GM12874 (cell line): ENCODE measurements around the gene CALML5.

Source experiments
- TF ChIP-seq, protein P1 (sequence below): IDR thresholded peaks from 2 replicates; pipeline ENCODE4 v1.5.1; 2011; ENCODE audit warnings: low read depth, mild to moderate bottlenecking, control low read depth, low read length, moderate library complexity; ENCODE audit not compliant: insufficient read depth

The CALML5 gene

DNA sequence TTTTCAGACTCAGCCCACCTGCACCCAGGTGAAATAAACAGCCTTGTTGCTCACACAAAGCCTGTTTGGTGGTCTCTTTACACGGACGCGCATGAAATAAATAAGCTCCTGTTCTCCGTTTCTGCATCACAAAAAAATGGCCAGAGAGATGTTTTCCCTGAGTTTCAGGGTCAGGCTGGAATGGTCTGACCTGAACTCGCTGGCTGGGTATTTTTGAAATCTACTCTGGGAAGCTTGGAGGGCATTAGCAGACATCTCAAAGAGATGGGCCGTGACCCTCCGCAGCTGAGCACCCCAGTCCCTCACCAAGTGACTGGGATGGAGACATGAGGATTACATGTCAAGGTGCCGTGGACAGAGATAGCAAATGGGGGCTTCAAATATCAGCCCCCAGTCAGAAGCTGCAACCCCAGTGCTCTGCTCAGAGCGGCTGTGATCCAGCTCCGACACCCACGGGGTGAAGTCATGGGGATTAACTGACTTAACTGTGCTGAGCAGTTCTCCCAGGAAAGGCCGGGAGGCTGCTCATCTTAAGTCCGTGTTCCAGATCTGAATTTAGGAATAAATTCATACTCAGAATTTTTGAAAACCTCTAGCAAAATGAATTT, 22.3 kb downstream of the CALML5 start:
- TF ChIP-seq, protein P1, sequence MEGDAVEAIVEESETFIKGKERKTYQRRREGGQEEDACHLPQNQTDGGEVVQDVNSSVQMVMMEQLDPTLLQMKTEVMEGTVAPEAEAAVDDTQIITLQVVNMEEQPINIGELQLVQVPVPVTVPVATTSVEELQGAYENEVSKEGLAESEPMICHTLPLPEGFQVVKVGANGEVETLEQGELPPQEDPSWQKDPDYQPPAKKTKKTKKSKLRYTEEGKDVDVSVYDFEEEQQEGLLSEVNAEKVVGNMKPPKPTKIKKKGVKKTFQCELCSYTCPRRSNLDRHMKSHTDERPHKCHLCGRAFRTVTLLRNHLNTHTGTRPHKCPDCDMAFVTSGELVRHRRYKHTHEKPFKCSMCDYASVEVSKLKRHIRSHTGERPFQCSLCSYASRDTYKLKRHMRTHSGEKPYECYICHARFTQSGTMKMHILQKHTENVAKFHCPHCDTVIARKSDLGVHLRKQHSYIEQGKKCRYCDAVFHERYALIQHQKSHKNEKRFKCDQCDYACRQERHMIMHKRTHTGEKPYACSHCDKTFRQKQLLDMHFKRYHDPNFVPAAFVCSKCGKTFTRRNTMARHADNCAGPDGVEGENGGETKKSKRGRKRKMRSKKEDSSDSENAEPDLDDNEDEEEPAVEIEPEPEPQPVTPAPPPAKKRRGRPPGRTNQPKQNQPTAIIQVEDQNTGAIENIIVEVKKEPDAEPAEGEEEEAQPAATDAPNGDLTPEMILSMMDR: no peak

DNA sequence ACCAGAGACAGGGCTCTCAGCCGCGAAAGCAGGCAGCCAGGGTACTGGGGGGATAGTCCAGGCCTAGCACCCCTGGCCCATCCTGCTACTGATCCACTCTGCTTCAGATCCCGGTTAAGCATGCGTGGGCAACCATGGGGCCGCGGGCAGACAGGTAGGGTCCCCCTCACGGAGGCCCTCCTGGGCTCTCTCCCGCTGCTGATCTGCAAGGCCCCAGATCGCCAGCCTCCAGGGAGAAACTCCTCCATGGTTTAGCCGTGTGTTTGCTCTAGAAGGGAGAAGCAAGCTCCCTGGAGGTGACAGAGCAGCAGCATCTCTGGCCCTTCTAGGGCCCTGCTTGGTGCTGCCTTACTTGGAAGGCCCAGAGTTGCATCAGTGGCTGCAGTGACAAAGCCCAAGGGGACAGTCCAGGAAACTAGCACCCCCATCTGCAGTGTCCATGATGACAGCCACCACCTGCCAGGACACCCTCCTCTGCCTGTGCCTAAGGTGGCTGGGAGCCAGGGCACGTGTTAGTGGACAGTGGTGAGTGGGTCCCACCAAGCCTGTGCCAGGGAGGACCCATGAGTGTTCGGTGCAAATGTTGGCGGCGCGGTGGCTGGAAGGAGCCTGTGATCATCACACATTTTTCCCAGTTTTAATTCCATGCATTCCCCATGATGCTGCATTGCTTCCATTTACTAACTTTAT, 29.2 kb downstream of the CALML5 start:
- TF ChIP-seq, protein P1: no peak

DNA sequence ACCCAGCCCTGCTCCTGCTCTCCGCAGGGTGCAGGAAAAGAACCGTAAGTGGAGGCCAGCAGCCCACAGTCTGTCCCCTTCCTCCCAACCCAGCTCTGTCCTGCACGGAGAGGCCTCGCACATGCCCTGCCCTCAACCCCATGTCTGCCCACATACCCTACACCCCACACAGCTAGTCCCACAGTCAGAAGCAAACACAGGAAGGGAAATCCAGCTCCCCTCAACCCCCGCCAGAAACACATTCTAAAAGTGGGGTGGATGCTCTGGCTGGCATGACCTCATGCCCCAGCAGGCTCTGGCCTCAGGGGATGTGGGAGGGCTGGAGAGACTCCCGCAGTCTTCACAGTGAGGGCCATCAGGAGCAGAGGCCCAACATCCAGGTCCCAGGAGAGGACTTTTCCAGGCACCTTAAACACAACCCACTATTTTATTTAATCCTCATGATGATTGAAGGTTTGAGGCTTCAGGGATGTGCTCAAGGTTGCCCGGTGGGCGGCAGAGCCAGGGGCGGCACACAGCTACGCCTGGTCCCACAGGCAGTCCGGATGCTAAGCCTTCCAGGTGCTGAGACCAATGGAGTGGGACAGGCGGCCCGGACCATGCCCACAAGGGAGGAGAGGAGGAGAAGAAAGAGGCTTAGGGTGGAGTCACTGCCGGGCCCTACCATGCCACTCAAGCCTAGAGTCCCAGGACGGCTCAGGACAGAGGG, 29.9 kb downstream of the CALML5 start:
- TF ChIP-seq, protein P1: no peak

DNA sequence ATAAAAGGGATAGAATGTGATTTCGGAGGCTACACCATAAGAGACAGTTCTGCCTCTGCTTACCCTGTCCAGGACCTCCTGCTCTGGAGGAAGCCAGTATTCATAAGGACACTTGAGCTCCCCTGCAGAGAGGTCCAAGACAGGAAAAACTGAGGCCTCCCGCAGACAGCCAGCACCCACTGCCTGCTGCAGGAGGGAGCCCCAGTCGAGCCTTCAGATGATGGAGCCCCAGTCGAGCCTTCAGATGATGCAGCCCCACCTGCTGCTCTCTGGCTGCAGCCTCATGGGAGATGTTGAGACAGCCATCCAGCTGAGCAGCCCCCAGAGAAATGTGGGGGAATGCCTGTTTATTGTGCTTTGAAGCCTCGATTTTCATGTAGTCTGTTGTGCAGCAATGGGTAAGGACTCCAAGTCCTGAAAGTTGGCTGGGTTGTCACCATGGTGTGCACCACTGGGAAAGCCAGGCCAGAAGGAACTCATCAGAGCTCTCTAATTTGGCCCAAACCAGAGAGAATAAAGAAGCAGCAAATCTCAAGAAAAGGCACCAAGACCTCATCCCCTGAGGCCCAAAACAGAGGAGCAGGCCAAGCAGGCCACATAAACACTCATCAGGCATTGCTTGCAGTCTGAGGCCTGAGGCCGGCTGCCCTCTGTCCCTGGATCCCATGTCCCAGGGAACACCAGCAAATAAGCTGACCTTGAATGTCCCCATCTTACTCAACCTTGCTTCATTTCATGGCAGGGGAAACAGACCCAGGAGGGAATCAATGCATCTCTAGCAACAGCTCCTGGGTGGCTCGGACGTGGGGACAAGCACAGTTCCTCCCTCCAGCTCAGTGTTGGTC, 30.9 kb downstream of the CALML5 start:
- TF ChIP-seq, protein P1: no peak

DNA sequence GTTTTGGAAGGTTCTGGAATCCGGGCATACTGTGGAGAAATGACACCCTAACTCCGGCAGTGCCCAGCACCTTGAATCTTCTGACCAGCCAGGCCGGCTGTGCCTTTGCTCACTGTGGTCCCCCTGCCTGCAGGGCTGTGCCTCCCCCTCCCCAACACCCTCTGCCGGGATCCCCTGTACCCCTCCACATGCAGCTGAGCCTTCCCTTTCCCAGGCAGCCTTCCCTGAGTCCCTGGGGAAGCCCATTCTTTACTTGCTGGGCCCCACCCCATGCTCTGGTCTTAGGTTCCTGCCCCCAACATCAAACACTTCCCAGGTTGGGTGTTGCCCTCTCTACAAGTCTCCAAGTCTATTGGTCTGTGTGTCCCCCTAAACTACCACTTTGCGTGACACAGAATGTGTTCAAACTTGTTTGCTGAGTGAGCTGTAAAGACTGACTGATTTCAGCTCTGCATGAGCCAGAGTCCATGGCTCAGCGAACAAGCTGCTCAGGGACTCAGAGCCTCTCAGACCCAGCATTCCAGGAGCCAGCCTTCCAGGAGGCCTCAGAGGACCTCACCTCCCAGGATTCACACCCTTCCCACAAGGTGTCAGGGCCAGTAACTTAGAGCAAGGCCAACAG, 31.6 kb downstream of the CALML5 start:
- TF ChIP-seq, protein P1: no peak

DNA sequence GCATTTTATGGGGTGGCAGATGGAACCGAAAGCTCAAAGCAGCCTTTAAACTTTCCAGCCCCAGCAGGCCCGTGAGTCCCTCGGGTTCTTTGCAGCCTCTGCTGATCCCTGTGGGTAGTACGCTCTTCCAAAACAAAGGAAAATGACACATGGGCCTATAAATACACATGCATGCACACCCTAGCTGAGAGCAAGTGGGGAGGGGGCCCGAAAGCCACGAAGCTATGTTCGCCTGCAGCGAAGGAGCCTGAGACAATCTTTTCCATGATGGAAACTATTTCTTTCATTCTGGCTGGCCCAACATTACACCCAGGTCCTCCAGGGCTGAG, 32.2 kb downstream of the CALML5 start:
- TF ChIP-seq, protein P1: no peak
